Inferior parietal cortex (tissue), 1 donor: ENCODE data around the gene SETD5.

Experiments used
- DNase-seq: peaks from one replicate; pipeline ENCODE4 v3.0.0-alpha.2; 2016; ENCODE audit errors: extremely low spot score

SETD5 gene

DNA sequence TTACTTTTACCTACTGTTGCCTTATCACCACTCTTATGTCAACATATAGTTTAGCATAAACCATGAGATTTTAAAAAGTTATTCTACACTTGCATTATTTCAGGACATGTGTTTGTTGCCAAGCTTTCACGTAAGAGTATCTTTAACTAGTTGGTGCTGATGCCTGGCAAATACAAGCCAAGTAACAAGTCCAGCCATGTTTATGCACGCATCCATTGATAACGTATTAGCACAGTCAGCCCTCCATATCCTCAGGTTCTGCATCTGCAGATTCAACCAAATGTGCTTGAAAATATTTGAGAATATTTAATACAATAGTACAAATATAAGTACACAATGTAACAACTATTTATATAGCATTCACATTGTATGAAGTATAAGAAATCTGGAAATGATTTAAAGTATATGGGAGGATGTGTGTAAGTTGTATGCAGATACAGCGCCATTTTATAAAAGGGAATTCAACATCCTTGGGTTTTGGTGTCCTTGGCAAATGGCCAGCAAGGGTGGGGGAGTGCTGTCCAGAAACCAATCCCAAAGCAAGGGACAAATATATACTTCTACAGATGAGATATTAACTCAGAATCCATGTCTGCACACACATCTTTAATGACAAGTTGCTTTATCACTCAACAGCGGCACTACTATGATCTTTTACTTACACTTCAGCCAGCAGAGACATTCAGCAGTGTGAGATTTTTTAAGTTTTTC, 8.7 kb upstream of the SETD5 start:
- no peak for DNase-seq

DNA sequence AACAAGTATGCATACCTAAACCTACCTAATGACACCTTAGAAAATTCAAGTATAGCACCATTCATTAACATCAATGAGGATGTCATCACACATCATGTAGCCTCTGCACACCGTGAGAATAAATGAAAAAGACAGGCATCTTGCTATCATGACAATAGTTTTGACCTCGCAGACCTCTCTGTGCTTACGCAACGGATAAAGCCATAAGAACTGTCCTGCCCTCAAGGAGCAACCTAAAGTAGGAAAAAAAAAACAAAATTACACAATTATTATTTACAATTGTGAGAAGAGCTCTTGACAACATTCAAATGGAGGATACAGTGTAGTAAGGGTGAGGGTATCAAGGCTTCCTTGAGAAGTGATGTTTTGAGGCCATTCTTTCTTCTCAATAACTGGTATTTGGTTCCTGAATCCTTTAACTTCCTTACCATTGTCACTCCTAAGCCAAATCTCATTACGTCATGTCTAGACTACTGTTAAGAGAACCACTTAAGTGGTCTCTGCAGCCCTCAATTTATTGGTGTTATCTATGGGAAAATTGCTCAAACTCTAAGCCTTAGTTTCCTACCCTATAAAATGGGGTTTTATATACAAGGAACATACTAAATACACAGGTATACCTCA, 7.0 kb upstream of the SETD5 start:
- no peak for DNase-seq

DNA sequence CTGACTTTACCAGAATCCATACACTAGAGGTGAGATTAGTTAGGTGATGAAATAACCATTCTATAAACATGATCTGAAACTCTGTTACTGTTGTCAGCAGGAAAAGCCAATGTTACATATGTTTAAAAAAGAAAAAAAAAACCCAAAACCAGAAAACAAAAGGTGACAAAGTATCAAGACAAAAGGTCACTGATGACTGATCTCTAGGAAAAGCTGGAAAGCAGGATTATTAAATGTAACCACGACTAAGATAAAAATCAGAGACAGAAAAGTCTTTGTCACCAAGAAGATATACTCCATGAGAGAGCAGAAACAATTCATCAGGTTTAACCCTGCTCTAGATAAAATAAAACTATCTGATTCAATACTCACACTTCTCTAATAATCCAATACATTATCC, 5.4 kb upstream of the SETD5 start:
- DNase-seq: no peak

DNA sequence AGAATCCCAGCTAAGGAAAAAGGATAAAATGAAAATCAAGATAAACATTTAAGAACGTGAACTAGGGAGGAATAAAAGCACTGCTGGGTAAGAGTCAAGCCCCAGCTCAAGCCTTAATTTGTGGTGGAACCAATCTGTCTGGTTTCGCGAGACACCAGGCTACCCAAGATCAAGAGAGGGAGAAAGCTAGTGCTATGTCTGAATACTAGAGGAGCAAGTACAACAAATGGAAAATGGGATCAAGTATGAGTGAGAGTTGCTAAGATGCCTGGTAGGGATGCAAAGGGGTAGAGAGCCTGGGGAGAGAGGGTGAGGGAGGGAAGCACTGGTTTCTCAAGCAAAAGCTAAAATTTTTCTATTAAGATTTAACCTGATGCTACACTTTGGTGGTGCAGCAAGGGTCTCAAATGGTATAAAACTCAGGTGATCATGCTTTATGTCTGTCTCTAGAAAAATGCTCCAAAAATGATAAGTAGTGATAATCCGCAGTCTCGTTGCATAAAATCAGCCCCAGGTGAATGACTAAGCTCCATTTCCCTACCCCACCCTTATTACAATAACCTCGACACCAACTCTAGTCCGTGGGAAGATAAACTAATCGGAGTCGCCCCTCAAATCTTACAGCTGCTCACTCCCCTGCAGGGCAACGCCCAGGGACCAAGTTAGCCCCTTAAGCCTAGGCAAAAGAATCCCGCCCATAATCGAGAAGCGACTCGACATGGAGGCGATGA, 1.7 kb upstream of the SETD5 start:
- DNase-seq: no peak

- peak; percentile 72 for DNase-seq
Observed at GRCh38 chr3:9396301-9396631, 1.1 kb upstream of the SETD5 start.

- peak; percentile 99 for DNase-seq
Observed at GRCh38 chr3:9396632-9397331, 633 bp upstream of the SETD5 start.

DNA sequence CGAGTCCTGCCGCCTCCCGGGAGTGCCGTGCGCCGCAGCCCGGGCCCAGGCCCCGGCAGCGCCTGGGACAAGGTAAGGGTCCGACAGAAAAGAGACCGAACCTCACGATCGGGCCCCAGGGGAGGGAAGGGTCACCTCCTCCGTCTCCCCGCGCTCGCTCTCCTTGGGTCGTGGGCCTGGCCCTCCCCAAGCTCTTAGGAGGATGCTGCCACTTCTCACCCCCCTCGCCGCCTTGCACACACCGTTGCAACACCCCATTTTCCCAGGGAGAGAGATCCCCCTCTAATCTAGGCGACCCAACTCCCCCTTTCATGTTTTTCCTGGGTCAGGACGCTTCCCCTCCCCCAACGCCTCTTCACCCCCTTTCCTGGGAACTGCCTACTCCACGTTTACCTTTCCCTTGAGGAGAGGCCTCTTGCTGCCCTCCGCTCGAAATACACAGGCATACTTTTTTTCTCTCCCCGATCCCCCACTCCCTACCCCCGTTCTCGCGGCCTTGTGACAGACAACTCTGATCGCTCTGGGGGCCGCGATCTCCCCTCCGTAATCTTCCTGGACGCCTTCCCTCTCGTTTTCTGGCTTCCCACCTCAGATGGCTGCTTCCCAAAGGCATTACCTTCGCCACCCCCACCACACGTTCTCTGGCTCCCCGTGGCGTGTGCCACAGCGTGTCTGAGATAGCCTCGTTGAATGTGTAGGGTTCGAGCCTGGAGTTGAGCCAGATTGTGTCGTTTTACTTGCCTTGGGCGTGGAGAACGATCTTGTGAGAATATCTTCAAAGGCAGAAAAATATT, 688 bp downstream of the SETD5 start:
- DNase-seq: peak; percentile 37

GRCh38 chr3:9398700-9399336, 1.4 kb downstream of the SETD5 start:
- DNase-seq: peak; percentile 46

GRCh38 chr3:9399337-9399703, 1.9 kb downstream of the SETD5 start:
- no peak for DNase-seq

GRCh38 chr3:9399746-9400145, 2.3 kb downstream of the SETD5 start:
- DNase-seq: peak; percentile 59

GRCh38 chr3:9400616-9401015, 3.2 kb downstream of the SETD5 start:
- no peak for DNase-seq

DNA sequence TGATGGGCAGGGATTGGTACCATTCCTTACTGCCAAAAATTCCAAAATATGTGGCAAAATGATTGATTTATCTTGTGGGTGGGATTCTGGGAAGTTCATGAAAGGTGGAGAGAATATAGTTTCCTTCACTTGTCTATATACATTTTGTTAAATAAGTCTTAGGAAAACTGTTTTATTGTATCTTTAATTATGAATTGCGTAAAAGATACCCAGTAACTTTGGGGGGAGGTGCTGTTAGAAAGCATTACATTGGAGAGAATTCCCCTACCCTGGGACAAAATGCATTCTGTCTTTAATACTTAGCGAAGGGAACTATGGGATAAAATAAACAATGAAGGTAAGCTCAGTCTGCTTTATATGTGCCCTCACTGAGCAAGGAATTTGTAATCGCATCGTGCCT, 4.6 kb downstream of the SETD5 start:
- no peak for DNase-seq

GRCh38 chr3:9402410-9403228, 5.2 kb downstream of the SETD5 start:
- DNase-seq: no peak

- DNase-seq: no peak
Observed at GRCh38 chr3:9403463-9403862, 6.0 kb downstream of the SETD5 start.

DNA sequence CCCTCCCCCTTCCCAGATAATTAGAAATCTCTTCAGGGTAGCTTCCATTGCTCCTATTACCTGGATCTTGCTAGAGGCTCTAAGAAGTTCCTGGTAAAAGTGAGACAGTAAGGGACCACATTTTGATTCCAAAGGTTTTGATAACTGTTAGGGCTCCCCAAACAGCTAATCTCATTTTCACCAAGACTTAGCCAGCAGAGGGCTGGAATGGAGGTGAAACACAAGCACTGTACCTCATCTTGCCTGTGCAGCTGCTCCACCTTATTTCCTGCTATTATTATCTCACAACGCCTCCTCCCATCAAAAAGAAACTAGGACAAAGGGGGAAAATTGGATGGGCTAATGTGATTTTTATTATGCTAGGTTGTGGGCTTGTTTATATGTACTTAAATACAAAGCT, 7.3 kb downstream of the SETD5 start:
- DNase-seq: no peak

- DNase-seq: no peak
Observed at GRCh38 chr3:9405756-9406155, 8.3 kb downstream of the SETD5 start.

DNA sequence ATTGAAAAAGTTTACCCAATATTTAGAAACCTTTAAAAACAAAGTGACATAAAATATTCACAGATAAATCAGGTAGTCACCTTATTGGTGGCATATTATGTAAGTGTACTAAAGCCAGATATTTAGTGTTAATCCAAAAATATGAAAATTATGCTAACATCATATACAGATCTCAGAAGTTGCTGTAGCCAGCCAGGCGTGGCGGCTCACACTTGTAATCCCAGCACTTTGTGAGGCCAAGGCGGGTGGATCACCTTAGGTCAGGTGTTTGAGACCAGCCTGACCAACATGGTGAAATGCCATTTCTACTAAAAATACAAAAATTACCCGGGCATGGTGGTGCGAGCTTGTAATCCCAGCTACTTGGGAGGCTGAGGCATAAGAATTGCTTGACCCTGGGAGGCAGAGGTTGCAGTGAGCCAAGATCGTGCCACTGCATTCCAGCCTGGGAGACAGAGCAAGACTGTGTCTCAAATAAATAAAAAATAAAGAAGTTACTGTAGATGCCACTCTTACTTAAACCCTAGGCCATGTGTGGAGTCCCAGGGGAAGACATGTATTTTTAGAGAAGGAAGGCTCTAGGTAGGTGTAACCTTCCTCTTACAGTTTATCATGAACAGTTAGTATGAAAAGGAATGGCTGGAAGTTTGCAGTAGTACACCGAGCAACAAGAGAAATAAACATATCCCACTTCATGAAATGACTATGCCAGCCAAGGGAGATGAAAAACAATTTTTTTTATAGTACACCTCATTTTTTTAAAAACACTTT, 9.6 kb downstream of the SETD5 start:
- DNase-seq: no peak

DNA sequence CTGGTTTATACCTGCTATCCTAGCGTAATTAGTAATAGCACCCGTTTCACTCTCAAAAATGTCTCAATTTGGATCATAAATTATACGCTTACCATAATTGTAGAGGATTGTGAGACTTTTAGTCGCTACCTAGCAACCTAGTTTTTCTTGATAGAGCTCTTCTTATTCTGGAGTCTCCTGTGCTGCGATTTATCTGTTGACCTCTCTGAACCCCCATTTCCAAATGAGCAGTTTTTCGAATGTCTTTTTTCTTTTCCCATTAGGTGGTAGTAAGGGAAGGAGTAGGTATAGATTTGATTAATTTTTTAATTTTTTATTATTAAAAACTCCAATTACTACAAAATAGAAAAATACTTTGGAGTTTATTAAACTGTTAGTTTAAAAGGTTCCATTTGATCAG, 10.6 kb downstream of the SETD5 start:
- no peak for DNase-seq

GRCh38 chr3:9408546-9408945, 11.1 kb downstream of the SETD5 start:
- DNase-seq: no peak
